Hypothalamus (tissue), 51 donors: ENCODE data around the gene PTPRR.

Source experiments
- DNase-seq, 51 donors: peaks; one replicate each; lab custom pipeline; 2025; lab: John Stamatoyannopoulos, UW

The PTPRR gene

GRCh38 chr12:70711831-70712230, 208.7 kb downstream of the PTPRR start:
- DNase-seq = no peak

GRCh38 chr12:70709022-70709421, 211.5 kb downstream of the PTPRR start:
- no peak for DNase-seq

- DNase-seq = no peak
These were observed 213.9 kb downstream of the PTPRR start for GRCh38 chr12:70706611-70707010.

GRCh38 chr12:70698345-70698744, 222.2 kb downstream of the PTPRR start:
- DNase-seq = no peak

GRCh38 chr12:70695361-70696023, 225.0 kb downstream of the PTPRR start:
- DNase-seq = no peak

GRCh38 chr12:70692681-70693288, 227.8 kb downstream of the PTPRR start:
- DNase-seq = no peak

GRCh38 chr12:70691018-70691672, 229.4 kb downstream of the PTPRR start:
- no peak for DNase-seq

GRCh38 chr12:70686907-70687306, 233.6 kb downstream of the PTPRR start:
- DNase-seq = no peak

- DNase-seq = no peak
These were observed 234.2 kb downstream of the PTPRR start for GRCh38 chr12:70686299-70686698.

- no peak for DNase-seq
These were observed 236.6 kb downstream of the PTPRR start for GRCh38 chr12:70683976-70684375.

- no peak for DNase-seq
These were observed 248.8 kb downstream of the PTPRR start for GRCh38 chr12:70671698-70672097.

- no peak for DNase-seq
These were observed 249.6 kb downstream of the PTPRR start for GRCh38 chr12:70670948-70671347.

- no peak for DNase-seq
These were observed 253.3 kb downstream of the PTPRR start for GRCh38 chr12:70667253-70667652.

- DNase-seq = no peak
These were observed 254.2 kb downstream of the PTPRR start for GRCh38 chr12:70666364-70666763.

GRCh38 chr12:70664465-70664881, 256.1 kb downstream of the PTPRR start:
- DNase-seq = peak in 15 of 51 donors; percentile 1 to 75 (median 14)

- peak in 1 of 51 donors; percentile 46 for DNase-seq
These were observed 256.7 kb downstream of the PTPRR start for GRCh38 chr12:70663838-70664237.

- peak in 1 of 51 donors; percentile 53 for DNase-seq
These were observed 258.9 kb downstream of the PTPRR start for GRCh38 chr12:70661466-70662161.

- peak in 1 of 51 donors; percentile 15 for DNase-seq
These were observed 259.8 kb downstream of the PTPRR start for GRCh38 chr12:70660620-70661219.

- no peak for DNase-seq
These were observed 260.4 kb downstream of the PTPRR start for GRCh38 chr12:70660002-70660604.

GRCh38 chr12:70659077-70659606, 261.4 kb downstream of the PTPRR start:
- DNase-seq = no peak
